ENCODE measurements around the gene SLC25A2. TPM values are rescaled to one million over a fixed set of nuclear protein-coding genes. Genes with fewer than 3 reads are reported as not detected.
A peak's percentile ranks its signal among the peaks of the same experiment; 100 is the strongest.

Gene SLC25A2
- polyA plus RNA-seq, 2 of the 4 experiments (the other 2 are of a cell fraction), result 0.08 TPM; not detected in 1

- no peak for TF ChIP-seq EHMT2 (IDR thresholded peaks at IDR 0.05; ENCODE audit: low read depth)
- TF ChIP-seq MYC (IDR thresholded peaks at IDR 0.05; ENCODE audit: borderline replicate concordance, low read length), result no peak
- TF ChIP-seq MAZ (IDR thresholded peaks at IDR 0.05; ENCODE audit: borderline replicate concordance, low read depth, low read length), result no peak
- 0 out of 2 replicates have a peak, but pooled peaks have one; percentile 41 for TF ChIP-seq TFCP2L1 (CRISPR knock-in tag; IDR thresholded peaks at IDR 0.05)
- TF ChIP-seq HMGXB4 (CRISPR knock-in tag; IDR thresholded peaks at IDR 0.05; ENCODE audit: borderline replicate concordance), result peak; percentile 92
- no peak for TF ChIP-seq GATA3 (IDR thresholded peaks at IDR 0.05; ENCODE audit: borderline replicate concordance)
- TF ChIP-seq NFE2L2 (conservative IDR thresholded peaks at IDR 0.05; ENCODE audit: low read length), result no peak
- no peak for TF ChIP-seq ZC3H11A (IDR thresholded peaks at IDR 0.05)
- 0 out of 2 replicates have a peak, but pooled peaks have one; percentile 39 for TF ChIP-seq ELK1 (IDR thresholded peaks at IDR 0.05; ENCODE audit: low read depth, low read length)
- no peak for TF ChIP-seq SMC3 (IDR thresholded peaks at IDR 0.05)
- peak; percentile 78 for TF ChIP-seq CTCF (IDR thresholded peaks at IDR 0.05)
- peak; percentile 35; the same call in 1 of the 2 replicates for TF ChIP-seq HOXB5 (CRISPR knock-in tag; IDR thresholded peaks at IDR 0.05)
- TF ChIP-seq RARB (CRISPR knock-in tag; IDR thresholded peaks at IDR 0.05), result no peak
- TF ChIP-seq POLR2AphosphoS2 (conservative IDR thresholded peaks at IDR 0.05; ENCODE audit: low read length), result no peak
- TF ChIP-seq FOXS1 (CRISPR knock-in tag; IDR thresholded peaks at IDR 0.05), result no peak
- TF ChIP-seq ZSCAN20 (CRISPR knock-in tag; IDR thresholded peaks at IDR 0.05), result no peak
- TF ChIP-seq ATOH8 (CRISPR knock-in tag; IDR thresholded peaks at IDR 0.05; ENCODE audit: low read depth), result no peak
- TF ChIP-seq BHLHE40 (IDR thresholded peaks at IDR 0.05; ENCODE audit: low read depth, low read length), result no peak
- TF ChIP-seq RCOR1 (IDR thresholded peaks at IDR 0.05; ENCODE audit: low read depth, low read length), result no peak
- TF ChIP-seq RAD21 (conservative IDR thresholded peaks at IDR 0.05 in 1 of 2, IDR thresholded peaks at IDR 0.05 in 1 of 2), result no peak; a peak in 1 of 5 replicates
- TF ChIP-seq MAX (IDR thresholded peaks at IDR 0.05), result peak; percentile 84
- no peak for TF ChIP-seq HEYL (CRISPR knock-in tag; IDR thresholded peaks at IDR 0.05)
- TF ChIP-seq E2F6 (IDR thresholded peaks at IDR 0.05; ENCODE audit: borderline replicate concordance, low read depth), result peak; percentile 85; the same call in 1 of the 2 replicates
- no peak for TF ChIP-seq TP53 (CRISPR knock-in tag; IDR thresholded peaks at IDR 0.05)
- TF ChIP-seq NPAS2 (CRISPR knock-in tag; IDR thresholded peaks at IDR 0.05; ENCODE audit: borderline replicate concordance), result no peak
- TF ChIP-seq FOSL2 (IDR thresholded peaks at IDR 0.05), result no peak
- no peak for TF ChIP-seq FOSL2 (CRISPR knock-in tag; IDR thresholded peaks at IDR 0.05)
- peak; percentile 66 for TF ChIP-seq REST (IDR thresholded peaks at IDR 0.05)
- peak; percentile 96 for TF ChIP-seq PBX3 (IDR thresholded peaks at IDR 0.05)
Observed at GRCh38 chr5:141320225-141321169, 16.6 kb upstream of the SLC25A2 start, which contains the start of gene TAF7 (continued).

Data from A549 (cell line).